SJSA1 (cell line): ENCODE measurements around the gene C3orf18. TPM values are rescaled to one million over a fixed set of nuclear protein-coding genes. Genes with fewer than 3 reads are reported as not detected.

Source experiments
- DNase-seq, 2 experiments: peaks; one replicate each; pipeline ENCODE4 v3.0.0-alpha.2; 2015 to 2020; ENCODE audit warnings: low spot score in 2 of 2, low read depth in 1 of 2
- H3K27ac ChIP-seq: fragments of 250-450 bp; sonication (Bioruptor Pico); 2 replicates; pipeline ENCODE4 v1.5.1; 2020; ENCODE audit warnings: mild to moderate bottlenecking, moderate library complexity
- H3K27me3 ChIP-seq: fragments of 250-450 bp; sonication (Bioruptor Pico); replicated peaks from 2 replicates; pipeline ENCODE4 v1.5.1; 2020; ENCODE audit warnings: mild to moderate bottlenecking, moderate library complexity
- H3K36me3 ChIP-seq: fragments of 250-450 bp; sonication (Bioruptor Pico); 2 replicates; pipeline ENCODE4 v1.5.1; 2020; ENCODE audit warnings: mild to moderate bottlenecking
- H3K4me1 ChIP-seq: fragments of 250-450 bp; sonication (Bioruptor Pico); replicated peaks from 2 replicates; pipeline ENCODE4 v1.6.1; 2021; ENCODE audit warnings: mild to moderate bottlenecking
- H3K4me3 ChIP-seq: fragments of 250-450 bp; sonication (Bioruptor Pico); 2 replicates; pipeline ENCODE4 v1.5.1; 2020; ENCODE audit warnings: mild to moderate bottlenecking
- H3K9me3 ChIP-seq: fragments of 250-450 bp; sonication (Bioruptor Pico); replicated peaks from 2 replicates; pipeline ENCODE4 v1.5.1; 2020; ENCODE audit warnings: mild to moderate bottlenecking
- total RNA-seq: library from RNA; depleted of rRNA; stranded (reverse); fragments of >200 nt; shearing (Covaris generic); gene quantifications from 2 replicates; pipeline ENCODE4 v1.2.3, GENCODE V29; 2014

The C3orf18 gene
- total RNA-seq, 1 experiment from 2014 or later, result 9.1 TPM

GRCh38 chr3:50537421-50538129, 30.0 kb downstream of the C3orf18 start:
- H3K4me3 ChIP-seq, result no peak overlapping the region
- H3K27me3 ChIP-seq, result no peaks in the 10 kb centered on the region; the same call in 1 of the 2 replicates
- H3K4me1 ChIP-seq, result no peaks in the 10 kb centered on the region
- no peaks in the 10 kb centered on the region for H3K36me3 ChIP-seq
- H3K27ac ChIP-seq, result no peak overlapping the region
- no peaks in the 10 kb centered on the region for H3K9me3 ChIP-seq
- DNase-seq, result no peak

GRCh38 chr3:50536471-50537180, 30.9 kb downstream of the C3orf18 start:
- DNase-seq, result no peak
- no peaks in the 10 kb centered on the region for H3K4me1 ChIP-seq
- H3K27ac ChIP-seq, result no peak overlapping the region
- H3K4me3 ChIP-seq, result no peak overlapping the region
- no peaks in the 10 kb centered on the region for H3K36me3 ChIP-seq
- no peaks in the 10 kb centered on the region for H3K9me3 ChIP-seq
- no peaks in the 10 kb centered on the region; the same call in 1 of the 2 replicates for H3K27me3 ChIP-seq

GRCh38 chr3:50534681-50535330, 32.7 kb downstream of the C3orf18 start:
- Histone ChIP-seq H3K36me3 (no peaks in the 10 kb centered on the region), H3K4me3 (no peak overlapping the region), H3K27me3 (peaks cover 6% of the 10 kb centered on the region), H3K27ac (no peak overlapping the region), H3K4me1 (no peaks in the 10 kb centered on the region), H3K9me3 (no peaks in the 10 kb centered on the region)
- no peak for DNase-seq

- Histone ChIP-seq H3K27me3 (peaks cover 6% of the 10 kb centered on the region), H3K4me3 (no peak overlapping the region), H3K27ac (no peak overlapping the region), H3K4me1 (no peaks in the 10 kb centered on the region), H3K36me3 (no peaks in the 10 kb centered on the region), H3K9me3 (no peaks in the 10 kb centered on the region)
- no peak for DNase-seq
Observed at GRCh38 chr3:50533807-50534461, 33.6 kb downstream of the C3orf18 start.

GRCh38 chr3:50533316-50533715, 34.2 kb downstream of the C3orf18 start:
- no peaks in the 10 kb centered on the region for H3K9me3 ChIP-seq
- no peaks in the 10 kb centered on the region for H3K36me3 ChIP-seq
- no peak overlapping the region for H3K4me3 ChIP-seq
- H3K27me3 ChIP-seq, result peaks cover 6% of the 10 kb centered on the region
- no peak overlapping the region for H3K27ac ChIP-seq
- no peak for DNase-seq
- H3K4me1 ChIP-seq, result no peaks in the 10 kb centered on the region

- no peak for DNase-seq
- Histone ChIP-seq H3K27me3 (peaks cover 6% of the 10 kb centered on the region), H3K9me3 (no peaks in the 10 kb centered on the region), H3K4me1 (no peaks in the 10 kb centered on the region), H3K27ac (no peak overlapping the region), H3K36me3 (no peaks in the 10 kb centered on the region), H3K4me3 (no peak overlapping the region)
Observed at GRCh38 chr3:50532062-50532705, 35.4 kb downstream of the C3orf18 start.

GRCh38 chr3:50531201-50531600, 36.3 kb downstream of the C3orf18 start:
- DNase-seq, result no peak

GRCh38 chr3:50530001-50530970, 37.3 kb downstream of the C3orf18 start:
- H3K4me3 ChIP-seq, result no peak overlapping the region
- peaks cover 6% of the 10 kb centered on the region for H3K27me3 ChIP-seq
- no peak overlapping the region for H3K27ac ChIP-seq
- H3K9me3 ChIP-seq, result no peaks in the 10 kb centered on the region
- H3K36me3 ChIP-seq, result no peaks in the 10 kb centered on the region
- H3K4me1 ChIP-seq, result no peaks in the 10 kb centered on the region
- no peak for DNase-seq

More at GRCh38 chr3:50531201-50531600, 36.3 kb downstream of the C3orf18 start:
- H3K9me3 ChIP-seq, result no peaks in the 10 kb centered on the region
- no peaks in the 10 kb centered on the region for H3K4me1 ChIP-seq
- H3K4me3 ChIP-seq, result no peak overlapping the region
- H3K27ac ChIP-seq, result no peak overlapping the region
- no peaks in the 10 kb centered on the region for H3K36me3 ChIP-seq
- H3K27me3 ChIP-seq, result peaks cover 6% of the 10 kb centered on the region

- DNase-seq, result no peak
- Histone ChIP-seq H3K4me3 (no peak overlapping the region), H3K27me3 (peaks cover 11% of the 10 kb centered on the region), H3K36me3 (no peaks in the 10 kb centered on the region), H3K4me1 (no peaks in the 10 kb centered on the region), H3K9me3 (no peaks in the 10 kb centered on the region), H3K27ac (no peak overlapping the region)
Observed at GRCh38 chr3:50525987-50526386, 41.6 kb downstream of the C3orf18 start.

GRCh38 chr3:50525191-50525910, 42.2 kb downstream of the C3orf18 start:
- Histone ChIP-seq H3K36me3 (no peaks in the 10 kb centered on the region), H3K4me3 (no peak overlapping the region), H3K4me1 (no peaks in the 10 kb centered on the region), H3K27ac (no peak overlapping the region), H3K9me3 (no peaks in the 10 kb centered on the region), H3K27me3 (peaks cover 9% of the 10 kb centered on the region)
- no peak for DNase-seq

- H3K27me3 ChIP-seq, result peaks cover 6% of the 10 kb centered on the region
- H3K27ac ChIP-seq, result no peak overlapping the region
- H3K4me3 ChIP-seq, result no peak overlapping the region
- no peak for DNase-seq
- no peaks in the 10 kb centered on the region for H3K4me1 ChIP-seq
- no peaks in the 10 kb centered on the region for H3K36me3 ChIP-seq
- H3K9me3 ChIP-seq, result no peaks in the 10 kb centered on the region
Observed at GRCh38 chr3:50524746-50525145, 42.8 kb downstream of the C3orf18 start.

GRCh38 chr3:50523279-50523811, 44.2 kb downstream of the C3orf18 start:
- H3K27me3 ChIP-seq, result peaks cover 6% of the 10 kb centered on the region; the same call in 1 of the 2 replicates
- no peak overlapping the region for H3K4me3 ChIP-seq
- H3K4me1 ChIP-seq, result no peaks in the 10 kb centered on the region
- H3K27ac ChIP-seq, result no peak overlapping the region
- no peak for DNase-seq
- H3K9me3 ChIP-seq, result no peaks in the 10 kb centered on the region
- H3K36me3 ChIP-seq, result no peaks in the 10 kb centered on the region
